ENCODE data around the gene KCNAB3. TPM values are rescaled to one million over a fixed set of nuclear protein-coding genes. Genes with fewer than 3 reads are reported as not detected.

KCNAB3 gene
- total RNA-seq, 2 donors from 2014 or later, result 0.39 TPM; not detected in 1

- H3K27ac ChIP-seq, result no peak overlapping the region
- H3K27me3 ChIP-seq, result no peaks in the 10 kb centered on the region
- H3K9me3 ChIP-seq, result no peaks in the 10 kb centered on the region
- peaks cover 0 to 7% of the 10 kb centered on the region in 2 donors for H3K4me1 ChIP-seq
- no peak overlapping the region for H3K4me3 ChIP-seq
- TF ChIP-seq, protein P1, sequence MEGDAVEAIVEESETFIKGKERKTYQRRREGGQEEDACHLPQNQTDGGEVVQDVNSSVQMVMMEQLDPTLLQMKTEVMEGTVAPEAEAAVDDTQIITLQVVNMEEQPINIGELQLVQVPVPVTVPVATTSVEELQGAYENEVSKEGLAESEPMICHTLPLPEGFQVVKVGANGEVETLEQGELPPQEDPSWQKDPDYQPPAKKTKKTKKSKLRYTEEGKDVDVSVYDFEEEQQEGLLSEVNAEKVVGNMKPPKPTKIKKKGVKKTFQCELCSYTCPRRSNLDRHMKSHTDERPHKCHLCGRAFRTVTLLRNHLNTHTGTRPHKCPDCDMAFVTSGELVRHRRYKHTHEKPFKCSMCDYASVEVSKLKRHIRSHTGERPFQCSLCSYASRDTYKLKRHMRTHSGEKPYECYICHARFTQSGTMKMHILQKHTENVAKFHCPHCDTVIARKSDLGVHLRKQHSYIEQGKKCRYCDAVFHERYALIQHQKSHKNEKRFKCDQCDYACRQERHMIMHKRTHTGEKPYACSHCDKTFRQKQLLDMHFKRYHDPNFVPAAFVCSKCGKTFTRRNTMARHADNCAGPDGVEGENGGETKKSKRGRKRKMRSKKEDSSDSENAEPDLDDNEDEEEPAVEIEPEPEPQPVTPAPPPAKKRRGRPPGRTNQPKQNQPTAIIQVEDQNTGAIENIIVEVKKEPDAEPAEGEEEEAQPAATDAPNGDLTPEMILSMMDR (IDR thresholded peaks at IDR 0.05), result no peak
- peaks cover 57% of the 10 kb centered on the region for H3K36me3 ChIP-seq
- DNase-seq (ENCODE audit: low spot score), result no peak
Measured at GRCh38 chr17:7910281-7910680, 19.4 kb downstream of the KCNAB3 start.

DNA sequence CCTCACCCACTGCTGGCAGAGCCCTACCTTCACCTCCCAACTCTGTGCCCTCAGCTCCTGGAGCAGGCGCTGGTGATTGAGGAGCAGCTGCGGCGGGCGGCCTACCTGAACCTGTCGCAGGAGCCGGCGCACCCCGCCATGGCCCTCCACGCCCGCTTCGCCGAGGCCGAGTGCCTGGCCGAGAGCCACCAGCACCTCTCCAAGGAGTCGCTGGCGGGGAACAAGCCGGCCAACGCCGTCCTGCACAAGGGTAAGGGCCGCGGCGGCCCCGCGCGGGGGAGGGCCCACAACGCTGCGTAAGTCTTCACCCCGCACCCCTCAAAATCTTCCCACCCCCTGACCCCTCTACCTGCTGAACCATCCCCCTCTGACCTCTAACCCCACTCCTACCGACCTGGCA, 20.6 kb downstream of the KCNAB3 start:
- peaks cover 67% of the 10 kb centered on the region for H3K36me3 ChIP-seq
- H3K9me3 ChIP-seq, result no peaks in the 10 kb centered on the region
- no peak overlapping the region for H3K27ac ChIP-seq
- no peaks in the 10 kb centered on the region for H3K27me3 ChIP-seq
- no peaks in the 10 kb centered on the region for H3K4me1 ChIP-seq
- no peak for DNase-seq (ENCODE audit: low spot score)
- H3K4me3 ChIP-seq, result no peak overlapping the region
- TF ChIP-seq, protein P1 (IDR thresholded peaks at IDR 0.05), result no peak

- no peaks in the 10 kb centered on the region for H3K9me3 ChIP-seq
- H3K4me1 ChIP-seq, result no peaks in the 10 kb centered on the region
- no peak overlapping the region for H3K27ac ChIP-seq
- H3K36me3 ChIP-seq, result peaks cover 91% of the 10 kb centered on the region
- H3K27me3 ChIP-seq, result no peaks in the 10 kb centered on the region
- TF ChIP-seq, protein P1 (IDR thresholded peaks at IDR 0.05), result no peak
- no peak overlapping the region for H3K4me3 ChIP-seq
- DNase-seq (ENCODE audit: low spot score), result no peak
Measured at GRCh38 chr17:7903154-7904103, 26.2 kb downstream of the KCNAB3 start.

- Histone ChIP-seq H3K27me3 (no peaks in the 10 kb centered on the region), H3K27ac (no peak overlapping the region), H3K36me3 (peaks cover 72% of the 10 kb centered on the region), H3K4me3 (no peak overlapping the region), H3K9me3 (no peaks in the 10 kb centered on the region), H3K4me1 (no peaks in the 10 kb centered on the region)
- DNase-seq (ENCODE audit: low spot score), result no peak
- TF ChIP-seq, protein P1 (IDR thresholded peaks at IDR 0.05), result peak in 1 of 2 donors; percentile 67
Measured at GRCh38 chr17:7897773-7898172, 31.9 kb downstream of the KCNAB3 start.

DNA sequence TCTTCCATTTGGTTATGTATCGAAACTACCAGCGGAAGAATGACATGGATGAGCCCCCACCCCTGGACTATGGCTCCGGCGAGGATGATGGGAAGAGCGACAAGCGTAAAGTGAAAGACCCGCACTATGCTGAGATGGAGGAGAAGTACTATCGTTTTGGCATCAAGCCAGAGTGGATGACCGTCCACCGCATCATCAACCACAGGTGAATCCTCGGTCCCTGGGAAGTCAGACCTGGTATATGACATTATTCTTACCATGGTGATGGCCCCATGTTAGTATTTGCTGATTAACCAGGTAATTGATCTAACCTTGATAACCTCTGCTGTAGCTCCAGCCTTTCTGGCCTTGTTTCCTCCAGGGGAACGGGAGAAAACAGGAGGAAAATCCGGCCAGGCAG, 32.6 kb downstream of the KCNAB3 start:
- DNase-seq (ENCODE audit: low spot score), result no peak
- Histone ChIP-seq H3K27me3 (no peaks in the 10 kb centered on the region), H3K4me3 (no peak overlapping the region), H3K4me1 (no peaks in the 10 kb centered on the region), H3K36me3 (peaks cover 69% of the 10 kb centered on the region), H3K27ac (no peak overlapping the region), H3K9me3 (no peaks in the 10 kb centered on the region)
- TF ChIP-seq, protein P1 (IDR thresholded peaks at IDR 0.05), result no peak
